GM19351 (cell line): ENCODE data around the gene LMCD1.

Experiments used
- ATAC-seq: cut with Tn5 transposase; IDR thresholded peaks from one replicate; pipeline ENCODE4 v1.9.1; 2021; ENCODE audit warnings: mild to moderate bottlenecking, moderate library complexity; ENCODE audit not compliant: unreplicated experiment

LMCD1 gene

DNA sequence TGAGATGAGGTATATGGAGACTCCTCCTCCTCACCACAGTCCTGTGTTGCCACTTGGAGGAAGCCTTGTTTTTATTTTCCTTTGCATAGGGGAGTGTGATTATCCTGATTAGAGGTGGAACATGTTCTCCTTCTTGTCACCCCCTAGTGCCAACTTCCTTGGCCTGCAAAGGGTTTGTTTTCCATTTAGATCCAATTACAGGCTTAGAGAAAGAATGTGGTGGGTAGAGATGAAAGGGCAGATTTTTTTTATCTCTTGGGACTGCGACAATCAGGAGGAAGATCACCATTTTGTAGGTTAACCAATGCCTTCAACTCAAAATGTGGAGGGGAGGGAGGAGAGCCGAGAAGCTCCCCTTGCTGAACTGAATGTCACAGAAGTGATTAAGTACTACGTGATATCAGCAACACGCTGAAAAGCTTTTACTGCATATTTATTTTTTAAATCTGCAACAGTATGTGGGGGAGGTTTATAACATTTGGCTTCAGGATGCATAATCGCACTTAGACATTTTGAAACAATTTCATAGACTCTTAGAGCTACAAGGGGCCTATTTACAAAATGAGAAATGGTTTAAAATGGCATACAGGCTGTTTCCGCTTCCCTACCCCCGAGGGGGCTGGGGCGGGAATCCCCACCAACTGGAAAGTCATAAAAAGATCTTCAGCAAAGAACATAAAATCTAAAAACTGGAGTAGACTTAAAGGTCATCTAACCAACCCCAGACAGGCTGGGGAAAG, 2.4 kb downstream of the LMCD1 start:
- peak; percentile 9 for ATAC-seq

DNA sequence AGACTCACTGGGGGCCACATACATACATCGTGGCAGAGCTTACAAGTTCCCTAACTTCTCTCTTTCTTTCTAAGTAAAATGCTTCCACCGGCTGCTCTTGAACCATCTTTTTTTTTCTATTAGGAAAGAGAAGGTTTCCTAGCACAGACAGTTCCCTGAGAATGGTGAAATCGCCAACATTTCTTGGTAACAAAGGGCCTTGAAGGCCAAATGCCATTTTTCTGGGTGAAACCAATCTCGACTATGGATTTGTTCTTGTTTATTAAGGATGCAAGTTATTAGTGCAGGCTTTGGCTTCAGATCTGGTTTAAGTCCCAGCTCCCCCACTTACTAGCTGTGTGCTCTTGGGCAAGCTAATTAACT, 3.0 kb downstream of the LMCD1 start:
- no peak for ATAC-seq

DNA sequence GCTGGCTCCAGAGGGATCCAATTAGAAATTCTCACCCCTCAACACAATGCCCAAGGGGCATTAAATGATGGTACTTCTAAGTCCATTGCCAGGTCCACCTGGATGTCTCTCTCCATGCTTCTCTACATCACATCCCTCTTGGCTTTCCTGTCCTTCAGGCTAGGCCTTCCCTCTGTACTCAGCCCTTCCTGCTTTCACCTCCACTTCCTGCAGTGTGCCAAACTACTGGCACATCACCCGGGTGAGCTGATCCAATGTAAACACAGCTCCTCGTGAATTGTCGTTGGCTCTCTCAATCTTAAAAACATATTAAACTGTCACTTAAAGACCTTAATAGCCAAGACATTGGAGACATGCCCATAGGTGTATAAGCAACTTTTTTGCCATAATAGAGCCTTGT, 4.0 kb downstream of the LMCD1 start:
- ATAC-seq, result no peak

DNA sequence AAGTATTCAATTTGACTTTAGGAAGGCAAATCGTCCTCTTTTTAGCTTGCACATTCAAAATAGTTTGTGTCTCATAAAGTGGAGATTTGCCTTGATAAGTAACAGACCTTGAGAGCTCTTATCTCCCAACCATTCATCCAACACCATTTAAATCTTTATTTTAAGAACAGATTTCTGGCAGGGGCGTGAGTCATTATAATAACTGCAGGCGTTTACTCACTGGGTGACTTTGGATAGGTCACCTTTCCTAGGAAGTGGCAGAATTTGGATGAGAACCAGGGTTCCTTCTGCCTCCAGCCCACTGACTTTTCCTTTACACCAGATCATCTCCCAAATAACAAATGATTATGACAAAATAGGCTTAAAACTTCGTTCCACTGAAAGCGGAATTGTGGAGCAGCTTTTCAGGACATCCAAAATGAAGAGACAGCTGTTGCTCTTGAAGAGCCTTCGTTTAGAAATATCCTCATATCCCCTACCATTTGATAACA, 5.0 kb downstream of the LMCD1 start:
- ATAC-seq, result no peak

DNA sequence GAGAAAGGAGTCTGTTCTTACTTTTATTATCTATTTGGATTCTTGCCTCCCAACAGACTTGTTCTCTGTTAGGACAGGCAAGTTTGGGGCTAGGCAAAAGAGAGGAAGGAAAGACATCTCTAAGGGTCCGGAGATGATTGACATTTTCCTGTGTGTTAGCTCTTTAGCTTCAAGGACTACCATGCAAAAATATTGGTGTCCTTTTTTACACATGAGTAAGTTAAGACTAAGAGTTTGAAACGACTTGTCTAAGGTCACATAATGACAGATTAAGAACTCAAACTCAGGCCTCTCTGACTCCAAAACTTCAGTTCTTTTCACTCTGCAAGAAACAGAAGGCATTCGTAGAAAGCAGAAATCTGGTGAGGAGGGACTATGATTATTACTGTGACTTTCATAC, 5.9 kb downstream of the LMCD1 start:
- ATAC-seq, result peak; percentile 31

DNA sequence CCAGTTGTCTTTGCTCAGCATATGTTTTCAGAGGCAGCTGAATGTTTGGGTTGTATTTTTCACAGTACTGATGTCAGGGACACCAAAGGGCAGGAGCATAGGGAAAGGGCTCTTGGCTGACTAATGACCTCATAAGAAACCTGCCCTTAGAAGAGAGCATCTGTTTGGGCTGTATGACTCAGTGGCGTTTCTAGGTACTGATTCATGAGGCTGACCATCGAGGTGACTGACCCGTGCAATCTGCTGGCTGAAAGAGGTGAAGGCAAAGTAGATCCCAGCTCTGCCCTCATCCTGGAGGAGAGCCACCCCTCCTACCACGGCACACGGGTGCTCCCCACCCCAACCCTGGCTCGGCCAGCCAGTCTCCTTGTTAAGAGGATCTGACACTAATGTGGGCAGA, 8.3 kb downstream of the LMCD1 start:
- no peak for ATAC-seq

DNA sequence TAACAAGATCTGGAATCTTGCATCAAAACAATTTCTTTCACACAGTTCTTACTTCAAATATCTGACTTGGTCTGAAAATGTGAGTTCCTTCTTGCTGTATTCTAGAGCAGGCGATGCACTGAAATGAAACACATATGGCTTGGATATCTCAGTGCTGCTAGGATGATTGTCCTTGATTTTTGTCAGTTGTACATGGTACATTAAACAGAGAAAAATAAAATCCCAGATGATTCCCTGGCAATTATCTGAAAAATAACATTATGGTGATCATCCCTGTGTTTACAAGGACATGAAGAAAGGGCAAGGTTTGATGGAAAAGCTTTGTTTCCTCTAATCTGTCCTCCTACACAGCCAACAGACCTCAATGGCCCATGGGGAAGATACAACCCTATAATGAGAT, 10.6 kb downstream of the LMCD1 start:
- no peak for ATAC-seq

DNA sequence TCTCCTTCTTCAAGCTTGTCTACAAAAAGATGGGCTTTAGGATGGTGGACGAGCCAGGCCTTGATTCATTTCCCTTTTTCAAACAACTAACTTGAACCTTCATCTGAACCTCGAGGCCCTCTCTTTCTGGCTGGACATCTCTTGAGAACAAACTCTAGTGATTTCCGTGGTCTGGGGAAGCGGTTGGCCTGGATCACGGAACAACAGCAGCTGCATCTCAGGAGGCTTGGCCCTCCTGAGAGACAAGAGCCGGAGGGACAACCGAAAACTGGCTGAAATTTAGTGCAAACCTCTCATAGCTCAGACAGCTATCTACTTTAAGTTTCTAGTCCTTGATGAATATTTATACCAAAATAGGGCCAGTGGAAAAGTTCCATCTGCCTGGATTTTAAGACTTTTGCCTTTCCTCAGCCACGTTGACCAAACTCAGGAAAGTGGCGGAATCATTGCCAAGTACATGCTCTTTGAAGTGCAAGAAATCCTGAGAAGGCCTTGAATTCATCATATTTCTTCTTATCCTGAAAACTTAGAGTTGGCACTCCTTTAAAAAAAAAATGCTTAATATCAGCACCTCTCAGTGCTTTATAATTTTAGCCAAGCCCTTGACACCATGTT, 14.5 kb downstream of the LMCD1 start:
- no peak for ATAC-seq

DNA sequence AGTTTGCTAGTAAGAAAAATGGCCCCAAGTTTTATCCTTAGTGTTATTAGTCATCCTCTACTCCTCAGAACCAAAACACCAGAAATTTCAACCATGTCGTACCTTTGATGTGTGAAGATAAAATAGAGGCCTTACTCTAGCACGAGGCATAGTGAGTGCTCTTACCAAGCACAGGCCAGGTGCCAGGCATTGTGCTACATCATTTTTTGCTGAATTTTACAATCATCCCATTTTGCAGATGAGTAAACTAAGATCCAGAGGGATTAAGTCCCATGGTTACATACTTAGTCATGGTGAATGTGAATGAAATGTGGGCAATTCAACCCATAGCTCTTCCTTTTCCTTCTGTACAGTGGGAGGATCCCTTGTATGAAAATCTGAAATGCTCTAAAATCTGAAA, 15.2 kb downstream of the LMCD1 start:
- no peak for ATAC-seq

DNA sequence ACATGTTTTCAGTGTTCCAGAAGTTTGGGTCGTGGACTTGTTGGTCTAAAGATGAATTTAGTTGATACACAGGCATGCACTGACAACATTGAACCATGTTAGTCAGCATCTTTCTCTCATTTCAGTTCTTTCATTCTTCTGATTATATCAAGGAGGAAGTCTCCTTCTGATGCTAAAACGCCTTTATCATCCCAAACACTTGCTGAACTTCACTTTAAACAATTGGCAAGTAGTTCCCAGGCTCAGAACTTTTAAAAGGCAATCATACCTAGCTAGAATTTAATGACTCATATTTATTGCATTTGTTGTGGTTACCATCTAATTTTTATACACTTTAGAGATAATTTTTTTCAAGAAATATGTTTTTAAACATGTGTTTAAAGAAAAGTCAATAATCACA, 15.9 kb downstream of the LMCD1 start:
- no peak for ATAC-seq

DNA sequence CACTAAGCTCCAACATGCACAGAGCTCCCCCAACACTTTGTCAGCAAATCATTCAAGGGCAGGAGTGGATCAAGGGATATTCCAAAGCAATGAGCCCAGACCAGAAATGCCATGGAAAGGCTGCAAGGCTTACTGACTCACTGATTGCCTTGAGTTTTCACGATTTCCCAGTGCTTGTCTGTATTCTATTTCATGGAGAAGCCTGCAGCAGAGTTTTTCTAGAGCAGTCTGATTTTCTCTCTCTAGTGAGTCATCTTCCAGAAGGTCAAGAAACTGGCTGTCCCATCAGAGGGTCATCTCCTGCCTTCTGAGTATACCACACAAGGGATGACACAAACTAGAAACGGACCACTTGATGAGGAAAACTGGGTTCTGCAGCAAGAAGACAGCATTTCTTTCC, 16.5 kb downstream of the LMCD1 start:
- no peak for ATAC-seq

DNA sequence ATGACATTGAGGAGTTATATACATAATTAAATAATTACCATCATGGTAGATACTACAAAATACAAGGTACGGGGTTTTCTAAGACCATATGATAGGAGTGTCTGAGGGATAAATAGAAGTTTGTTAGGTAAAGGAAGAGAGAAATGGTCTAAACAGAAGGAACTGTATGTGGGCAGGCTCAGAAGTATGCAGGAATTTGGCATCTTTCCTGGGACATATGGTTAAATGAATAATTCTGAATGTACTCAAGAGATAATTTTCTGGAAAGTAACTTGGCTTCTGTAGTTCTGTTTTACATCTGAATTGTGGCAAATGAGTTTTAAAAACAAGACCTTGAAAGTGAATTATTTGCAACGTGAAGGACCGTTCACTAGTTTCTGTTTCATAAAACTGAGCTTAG, 17.5 kb downstream of the LMCD1 start:
- no peak for ATAC-seq

DNA sequence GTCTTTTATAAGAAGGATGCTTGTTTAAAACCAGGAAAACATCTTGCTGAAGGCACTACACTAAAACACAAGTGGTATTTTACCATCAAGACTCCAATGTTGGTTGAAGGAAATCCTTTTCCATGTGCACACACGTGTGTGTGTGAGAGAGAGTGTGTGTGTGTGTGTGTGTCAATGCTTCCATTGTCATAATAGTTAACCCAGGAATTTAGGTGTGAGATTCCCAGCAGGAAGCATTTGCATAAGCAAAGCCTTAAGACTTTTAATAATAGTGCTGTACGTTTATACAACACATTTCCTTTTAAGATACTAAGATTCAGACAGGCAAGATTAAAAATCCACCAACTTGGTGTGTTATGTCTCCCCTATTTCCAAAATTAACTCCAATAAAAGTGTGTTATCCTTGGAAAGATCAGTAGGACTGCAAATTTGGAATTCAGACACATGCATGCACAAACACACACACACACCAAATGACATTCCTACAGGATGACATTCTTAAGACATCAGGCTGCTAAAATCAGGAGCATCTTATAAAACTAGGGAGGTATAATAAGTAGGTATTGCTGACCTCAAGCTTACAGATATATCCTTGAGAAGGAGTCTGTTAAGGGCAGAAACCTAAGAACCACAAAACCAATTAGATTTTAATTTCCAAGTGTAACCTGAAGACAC, 18.3 kb downstream of the LMCD1 start:
- ATAC-seq, result no peak

DNA sequence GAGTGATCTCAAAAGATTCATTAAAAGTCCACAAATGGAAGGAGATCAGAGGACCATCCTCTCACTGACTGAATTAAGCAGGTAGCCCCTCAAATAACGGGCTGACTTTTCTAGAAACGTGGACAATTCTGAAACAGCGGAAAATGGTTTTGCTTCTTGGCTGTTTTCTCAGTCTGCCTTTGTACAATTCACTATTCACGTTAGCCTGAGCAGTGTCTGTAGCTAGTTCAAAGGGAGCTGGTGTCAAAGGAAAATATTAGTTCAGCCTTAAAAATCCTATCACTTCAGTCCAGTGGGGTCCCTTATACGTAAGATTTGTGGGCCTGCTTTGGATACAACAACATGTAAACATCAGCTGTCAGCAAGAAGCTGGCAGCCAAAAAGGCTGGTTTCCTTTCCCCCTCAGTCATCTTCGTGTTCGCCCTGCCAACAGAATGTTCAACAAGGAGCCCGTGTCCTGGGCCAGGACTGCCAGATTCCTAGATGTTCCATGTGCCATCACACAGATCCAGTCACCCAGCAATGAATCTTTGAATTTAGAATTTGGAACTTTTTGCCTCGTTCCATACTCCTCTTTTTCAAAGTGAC, 19.3 kb downstream of the LMCD1 start:
- no peak for ATAC-seq

DNA sequence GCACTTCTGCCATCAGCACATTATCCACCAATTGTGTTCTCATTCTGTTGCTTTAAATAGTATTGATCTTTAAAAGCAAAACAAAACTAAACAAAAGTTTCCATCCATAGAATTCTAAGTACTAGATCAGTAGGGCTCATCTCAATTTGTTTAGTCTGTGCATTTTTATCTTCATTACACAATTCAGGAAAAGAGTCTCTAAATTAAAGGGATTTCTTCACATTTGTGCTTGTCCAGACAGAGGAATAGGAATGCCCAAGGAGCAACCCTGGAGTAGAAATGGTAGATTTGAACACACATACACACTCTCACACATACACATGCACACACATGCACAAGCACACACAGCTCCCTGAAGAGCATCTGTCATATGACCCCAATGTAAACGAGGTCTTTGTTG, 21.4 kb downstream of the LMCD1 start:
- no peak for ATAC-seq

DNA sequence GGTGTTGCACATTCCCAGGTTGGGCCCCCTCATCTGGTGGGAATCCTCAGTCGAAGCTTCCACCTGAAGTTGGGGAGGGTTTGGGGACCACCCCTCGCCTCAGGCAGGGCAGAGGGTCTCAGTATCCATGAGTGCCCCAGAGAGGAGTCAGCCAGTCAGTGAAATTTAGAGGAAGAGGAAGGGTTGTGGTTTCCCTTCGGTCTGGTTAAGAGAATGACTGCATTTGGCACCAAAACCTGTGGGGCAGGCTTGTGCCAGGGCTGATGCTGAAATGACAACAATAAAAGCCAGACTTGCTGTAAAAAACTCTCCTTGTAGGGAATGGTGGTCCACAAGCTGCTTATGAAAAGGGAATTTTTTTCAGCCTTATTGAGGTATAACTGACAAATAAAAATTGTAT, 22.6 kb downstream of the LMCD1 start:
- ATAC-seq, result no peak

DNA sequence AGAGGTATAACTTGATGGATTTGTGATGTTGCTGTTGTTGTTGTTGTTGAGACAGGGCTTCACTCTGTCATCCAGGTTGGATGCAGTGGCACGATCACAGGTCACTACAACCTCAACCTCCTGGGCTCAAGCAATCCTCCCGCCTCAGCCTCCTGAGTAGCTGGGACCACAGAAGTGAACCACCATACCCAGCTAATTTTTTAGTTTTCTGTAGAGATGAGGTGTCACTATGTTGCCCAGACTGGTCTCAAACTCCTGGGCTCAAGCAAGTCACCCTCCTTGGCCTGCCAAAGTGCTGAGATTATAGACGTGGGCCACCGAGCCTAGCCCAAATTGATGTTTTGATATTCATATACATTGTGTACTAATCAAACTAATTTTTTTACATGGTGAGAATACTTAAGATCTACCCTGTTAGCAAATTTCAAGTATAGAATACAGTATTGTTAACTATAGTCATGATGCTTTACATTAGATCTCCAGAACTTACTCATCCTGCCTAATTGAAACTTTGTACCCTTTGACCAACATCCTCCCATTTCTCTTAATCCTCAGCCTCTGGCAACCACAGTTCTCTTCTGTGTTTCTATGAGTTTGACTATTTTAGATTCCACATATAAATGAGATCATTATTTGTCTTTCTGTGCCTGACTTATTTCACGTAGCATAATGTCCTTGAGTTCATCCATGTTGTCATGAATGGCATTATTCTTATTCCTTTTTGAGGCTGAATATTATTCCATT, 23.2 kb downstream of the LMCD1 start:
- ATAC-seq, result peak; percentile 59

DNA sequence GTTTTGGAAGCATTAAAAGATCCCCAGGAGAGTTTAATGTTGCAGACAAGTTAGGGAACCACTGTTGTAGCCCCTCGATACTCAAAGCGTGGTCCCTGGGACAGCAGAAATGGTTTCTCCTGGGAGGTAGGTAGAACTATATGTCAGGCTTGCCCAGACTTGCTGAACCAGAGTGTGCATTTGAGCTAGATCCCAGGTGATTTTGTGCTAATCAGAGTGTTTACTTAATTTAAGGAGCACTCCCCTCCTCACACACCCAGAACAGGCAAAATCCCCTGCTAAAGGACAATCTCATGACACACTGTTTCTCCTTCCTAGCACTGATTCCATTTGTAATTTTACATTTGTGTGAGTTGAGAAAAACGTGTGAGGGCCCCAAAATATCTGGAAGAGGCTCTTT, 24.3 kb downstream of the LMCD1 start:
- no peak for ATAC-seq

DNA sequence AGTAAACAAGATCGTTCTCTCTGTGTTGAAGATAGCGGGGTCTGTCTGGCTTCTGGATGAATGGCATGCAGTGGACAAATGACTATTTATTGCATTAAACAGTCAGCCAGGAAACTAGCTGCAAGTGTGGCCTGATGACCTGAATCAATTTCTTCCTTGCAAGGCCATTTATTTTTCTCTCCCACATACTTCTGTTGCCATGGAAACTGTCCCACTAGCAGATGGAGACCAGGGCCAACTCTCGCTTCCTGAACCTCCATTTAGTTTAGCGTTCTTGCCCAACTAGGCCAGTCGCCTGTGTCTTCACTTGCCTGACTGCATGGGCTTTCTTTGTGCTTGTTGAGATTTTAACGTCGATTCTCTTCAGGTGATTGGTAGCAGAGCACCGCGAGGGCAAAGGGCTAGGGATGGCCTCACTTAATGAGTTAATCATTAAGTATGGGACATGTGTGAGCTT, 27.6 kb downstream of the LMCD1 start:
- no peak for ATAC-seq

DNA sequence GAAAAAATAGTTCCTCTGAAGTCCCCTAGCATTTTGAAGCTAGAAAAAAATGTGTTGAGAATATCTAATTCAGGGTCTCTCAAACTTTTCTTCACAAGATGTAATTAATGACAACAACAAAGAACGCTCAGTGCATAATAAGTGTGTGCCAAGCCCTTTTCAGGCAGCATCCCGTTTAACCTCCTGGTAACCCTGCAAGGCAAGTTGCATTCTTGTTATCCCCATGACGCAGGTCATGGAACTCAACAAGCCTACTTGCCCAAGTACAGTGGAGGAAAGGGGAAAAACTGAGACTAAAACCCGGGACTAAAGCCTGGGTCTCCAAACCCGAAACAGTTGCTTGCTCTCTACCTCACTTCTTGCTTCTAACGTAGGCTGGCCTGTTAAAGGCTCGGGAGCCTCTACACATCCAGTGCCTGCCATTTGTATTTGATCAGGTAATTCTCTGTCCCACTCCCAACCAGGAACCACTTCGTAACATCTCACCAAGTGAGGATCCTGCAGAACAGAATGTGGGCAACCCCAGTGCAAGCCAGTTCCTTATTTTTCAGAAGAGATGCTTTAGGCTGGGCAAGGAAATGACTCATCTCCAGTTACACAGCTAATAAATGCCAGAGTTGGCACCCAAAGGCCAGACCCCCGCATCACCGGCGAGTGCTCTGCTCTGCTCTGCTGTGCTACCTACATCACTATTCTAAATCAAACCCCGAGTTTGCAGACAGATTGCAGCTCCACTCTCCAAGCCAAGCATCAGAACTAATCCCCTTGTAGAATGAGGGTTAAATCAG, 28.3 kb downstream of the LMCD1 start:
- ATAC-seq, result no peak
